Neural cell (in vitro differentiated cells): ENCODE measurements around the gene ATXN7L1.

Source experiments
- EP300 ChIP-seq: fragments of 450-650 bp; conservative IDR thresholded peaks from 2 replicates; pipeline ENCODE4 v1.6.1; 2014; ENCODE audit warnings: antibody characterized with exemption, mild to moderate bottlenecking, moderate library complexity; ENCODE audit not compliant: poor library complexity, severe bottlenecking
- EZH2 ChIP-seq: fragments of 200-600, 300-800 bp; shearing (Covaris generic), sonication (generic); IDR thresholded peaks from 2 replicates; pipeline ENCODE4 v1.6.1; 2014; ENCODE audit warnings: antibody characterized with exemption, low read length, borderline replicate concordance, mild to moderate bottlenecking; ENCODE audit not compliant: insufficient read depth, poor library complexity, severe bottlenecking
- POLR2AphosphoS5 ChIP-seq: IDR thresholded peaks from 2 replicates; pipeline ENCODE4 v1.6.1; 2012
- RAD21 ChIP-seq: fragments of 450-650 bp; conservative IDR thresholded peaks from 2 replicates; pipeline ENCODE4 v1.6.1; 2014; ENCODE audit warnings: antibody characterized with exemption, mild to moderate bottlenecking, moderate library complexity
- TAF1 ChIP-seq: IDR thresholded peaks from 2 replicates; pipeline ENCODE4 v1.6.1; 2012; ENCODE audit warnings: low read depth
- TF ChIP-seq, protein P1 (sequence below): fragments of 450-650 bp; IDR thresholded peaks from 2 replicates; pipeline ENCODE4 v1.5.1; 2014; ENCODE audit warnings: antibody characterized with exemption, mild to moderate bottlenecking, moderate library complexity; ENCODE audit not compliant: poor library complexity, severe bottlenecking

- TF ChIP-seq EP300 (no peak), TAF1 (no peak), POLR2AphosphoS5 (no peak), RAD21 (no peak), EZH2 (no peak)
- TF ChIP-seq, protein P1, sequence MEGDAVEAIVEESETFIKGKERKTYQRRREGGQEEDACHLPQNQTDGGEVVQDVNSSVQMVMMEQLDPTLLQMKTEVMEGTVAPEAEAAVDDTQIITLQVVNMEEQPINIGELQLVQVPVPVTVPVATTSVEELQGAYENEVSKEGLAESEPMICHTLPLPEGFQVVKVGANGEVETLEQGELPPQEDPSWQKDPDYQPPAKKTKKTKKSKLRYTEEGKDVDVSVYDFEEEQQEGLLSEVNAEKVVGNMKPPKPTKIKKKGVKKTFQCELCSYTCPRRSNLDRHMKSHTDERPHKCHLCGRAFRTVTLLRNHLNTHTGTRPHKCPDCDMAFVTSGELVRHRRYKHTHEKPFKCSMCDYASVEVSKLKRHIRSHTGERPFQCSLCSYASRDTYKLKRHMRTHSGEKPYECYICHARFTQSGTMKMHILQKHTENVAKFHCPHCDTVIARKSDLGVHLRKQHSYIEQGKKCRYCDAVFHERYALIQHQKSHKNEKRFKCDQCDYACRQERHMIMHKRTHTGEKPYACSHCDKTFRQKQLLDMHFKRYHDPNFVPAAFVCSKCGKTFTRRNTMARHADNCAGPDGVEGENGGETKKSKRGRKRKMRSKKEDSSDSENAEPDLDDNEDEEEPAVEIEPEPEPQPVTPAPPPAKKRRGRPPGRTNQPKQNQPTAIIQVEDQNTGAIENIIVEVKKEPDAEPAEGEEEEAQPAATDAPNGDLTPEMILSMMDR, result no peak
Measured at GRCh38 chr7:105778956-105779355, 97.4 kb downstream of the ATXN7L1 start.
